ENCODE measurements around the gene PREX1.

GRCh38 chr20:48829940-48830339 is 2.1 kb upstream of the PREX1 start:
- no peak for TF ChIP-seq CTCF (conservative IDR thresholded peaks at IDR 0.05; ENCODE audit: low read depth, low read length)
- TF ChIP-seq MAZ (IDR thresholded peaks at IDR 0.05; ENCODE audit: borderline replicate concordance, low read depth, low read length): no peak
- TF ChIP-seq RAD21 (IDR thresholded peaks at IDR 0.05; ENCODE audit: low read length): no peak
- TF ChIP-seq CEBPB (IDR thresholded peaks at IDR 0.05; ENCODE audit: low read depth, low read length): no peak
